Body of pancreas (tissue), 4 donors: ENCODE measurements around the gene BCAR1. TPM values are rescaled to one million over a fixed set of nuclear protein-coding genes. Genes with fewer than 3 reads are reported as not detected.
A peak's percentile ranks its signal among the peaks of the same experiment; 100 is the strongest.

Experiments used
- ATAC-seq: fragments of 150-250 bp; one replicate; pipeline ENCODE4 v1.9.1; 2016
- DNase-seq, 4 donors: peaks; one replicate each; pipeline ENCODE4 v3.0.0-alpha.2; 2019
- H3K27ac ChIP-seq, 4 donors: fragments of 200-600 bp; sonication (generic); 1 replicate in 3 of 4; 2 replicates in 1 of 4; pipeline versions ENCODE4 v1.5.1 to v1.6.1; 2016 to 2019; ENCODE audit warnings: mild to moderate bottlenecking in 1 of 4, mixed read lengths in 1 of 4, moderate library complexity in 1 of 4
- H3K27me3 ChIP-seq, 2 donors: fragments of 200-600 bp; sonication (generic); one replicate each; pipeline ENCODE4 v1.6.0; 2016; ENCODE audit warnings: mild to moderate bottlenecking in 1 of 2
- H3K36me3 ChIP-seq, 2 donors: fragments of 200-600 bp; sonication (generic); replicated peaks in 1 of 2; 2 replicates each; pipeline ENCODE4 v1.5.1; 2016; ENCODE audit warnings: low read depth in 2 of 2; ENCODE audit not compliant: insufficient read depth in 1 of 2
- H3K4me1 ChIP-seq: fragments of 200-600 bp; sonication (generic); one replicate; pipeline ENCODE4 v1.6.0; 2016
- H3K4me3 ChIP-seq, 2 donors: fragments of 200-600 bp; sonication (generic); 1 replicate in 1 of 2; 2 replicates in 1 of 2; pipeline ENCODE4 v1.5.1; 2016 to 2019
- H3K9me3 ChIP-seq, 3 donors: fragments of 200-600 bp; sonication (generic); 1 replicate in 2 of 3; 2 replicates in 1 of 3; pipeline ENCODE4 v1.5.1; 2016
- POLR2A ChIP-seq, 3 donors: fragments of 450-650 bp; IDR thresholded peaks; one replicate each; pipeline ENCODE4 v1.6.1; 2016; ENCODE audit warnings: antibody characterized with exemption in 3 of 3, mild to moderate bottlenecking in 2 of 3
- WGBS, 2 donors: methylation state at CpG; one replicate each; pipeline ENCODE4 v1.1.5; 2017; 5-methylcytosine and 5-hydroxymethylcytosine counted together
- intact Hi-C: fragments of 100-400 bp; cut with DNase I; formaldehyde crosslinking; loops from one replicate; pipeline ENCODE4 v1.15.1; 2023
- total RNA-seq, 2 donors: library from RNA; depleted of rRNA; stranded (reverse); fragments of >200 nt; gene quantifications; one replicate each; pipeline ENCODE4 v1.1.0, GENCODE V29; 2016
- TF ChIP-seq, protein P1 (sequence below), 7 experiments: fragments of 450-650 bp in 4 of 7; fragments of 200-600 bp in 3 of 7; sonication (generic) in 3 of 7; IDR thresholded peaks; one replicate each; pipeline ENCODE4 v1.5.1; 2016 to 2019; ENCODE audit warnings: antibody characterized with exemption in 7 of 7

BCAR1 gene
- total RNA-seq, 2 donors from 2014 or later: 61.0 to 72.8 TPM

DNA sequence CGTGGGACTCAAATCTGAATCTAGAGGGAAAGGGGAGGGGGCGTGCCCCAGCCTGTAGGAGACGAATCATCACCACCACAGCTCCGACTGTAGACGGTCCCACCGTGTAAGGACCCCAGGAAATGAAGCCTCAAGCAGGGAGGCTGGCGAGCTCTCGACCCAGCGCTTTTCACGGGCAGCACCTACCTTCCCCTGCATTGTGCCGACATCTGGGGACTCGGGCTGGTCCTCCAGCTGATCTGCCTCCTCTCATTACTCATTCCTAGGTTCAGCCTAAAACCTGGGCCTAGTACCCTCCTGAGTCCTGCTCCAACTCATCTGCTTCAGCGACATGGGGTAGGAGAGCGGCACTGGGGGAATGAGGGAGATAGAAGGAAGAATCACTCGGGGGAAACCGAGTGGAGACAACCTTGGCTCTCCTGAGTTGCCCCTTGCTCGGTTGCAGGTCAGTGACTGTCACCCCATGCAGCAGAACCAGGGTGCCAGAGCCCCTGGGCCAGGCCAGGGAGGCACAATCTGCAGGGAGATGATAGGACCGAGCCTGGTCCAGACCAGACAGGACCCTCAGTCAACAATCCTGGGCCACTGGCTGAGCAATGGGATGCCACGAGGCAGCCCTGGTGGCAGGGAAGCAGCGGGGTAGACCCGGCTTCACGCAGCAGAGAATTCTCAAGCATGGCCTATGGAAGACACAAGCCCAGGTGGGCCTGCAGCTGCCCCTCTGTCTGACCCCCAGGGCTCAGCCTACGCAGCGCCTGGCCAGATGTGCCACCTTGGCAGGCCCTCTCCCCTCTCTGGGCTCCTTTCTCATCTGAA is 833 bp upstream of the BCAR1 start:
- H3K4me1 ChIP-seq: peaks cover 84% of the 10 kb centered on the region
- DNase-seq (peak in 1 of 4 donors; percentile 14), ATAC-seq (no peak)
- H3K27ac ChIP-seq: peak overlapping the region; percentile 96 to 99 (median 99)
- H3K36me3 ChIP-seq: no peaks in the 10 kb centered on the region
- 62 to 79% methylated on average over 11 to 23 of the region's 24 CpGs for WGBS, 2 donors
- TF ChIP-seq, protein P1, sequence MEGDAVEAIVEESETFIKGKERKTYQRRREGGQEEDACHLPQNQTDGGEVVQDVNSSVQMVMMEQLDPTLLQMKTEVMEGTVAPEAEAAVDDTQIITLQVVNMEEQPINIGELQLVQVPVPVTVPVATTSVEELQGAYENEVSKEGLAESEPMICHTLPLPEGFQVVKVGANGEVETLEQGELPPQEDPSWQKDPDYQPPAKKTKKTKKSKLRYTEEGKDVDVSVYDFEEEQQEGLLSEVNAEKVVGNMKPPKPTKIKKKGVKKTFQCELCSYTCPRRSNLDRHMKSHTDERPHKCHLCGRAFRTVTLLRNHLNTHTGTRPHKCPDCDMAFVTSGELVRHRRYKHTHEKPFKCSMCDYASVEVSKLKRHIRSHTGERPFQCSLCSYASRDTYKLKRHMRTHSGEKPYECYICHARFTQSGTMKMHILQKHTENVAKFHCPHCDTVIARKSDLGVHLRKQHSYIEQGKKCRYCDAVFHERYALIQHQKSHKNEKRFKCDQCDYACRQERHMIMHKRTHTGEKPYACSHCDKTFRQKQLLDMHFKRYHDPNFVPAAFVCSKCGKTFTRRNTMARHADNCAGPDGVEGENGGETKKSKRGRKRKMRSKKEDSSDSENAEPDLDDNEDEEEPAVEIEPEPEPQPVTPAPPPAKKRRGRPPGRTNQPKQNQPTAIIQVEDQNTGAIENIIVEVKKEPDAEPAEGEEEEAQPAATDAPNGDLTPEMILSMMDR (IDR thresholded peaks at IDR 0.05): no peak
- TF ChIP-seq POLR2A (IDR thresholded peaks at IDR 0.05): no peak
- H3K4me3 ChIP-seq: no peak overlapping the region
- H3K27me3 ChIP-seq: no peaks in the 10 kb centered on the region
- intact Hi-C loops: loop anchor here (10.0 kb wide), 1 partner anchor 53 kb away; no protein-coding TSS in a partner anchor
- no peaks in the 10 kb centered on the region for H3K9me3 ChIP-seq

DNA sequence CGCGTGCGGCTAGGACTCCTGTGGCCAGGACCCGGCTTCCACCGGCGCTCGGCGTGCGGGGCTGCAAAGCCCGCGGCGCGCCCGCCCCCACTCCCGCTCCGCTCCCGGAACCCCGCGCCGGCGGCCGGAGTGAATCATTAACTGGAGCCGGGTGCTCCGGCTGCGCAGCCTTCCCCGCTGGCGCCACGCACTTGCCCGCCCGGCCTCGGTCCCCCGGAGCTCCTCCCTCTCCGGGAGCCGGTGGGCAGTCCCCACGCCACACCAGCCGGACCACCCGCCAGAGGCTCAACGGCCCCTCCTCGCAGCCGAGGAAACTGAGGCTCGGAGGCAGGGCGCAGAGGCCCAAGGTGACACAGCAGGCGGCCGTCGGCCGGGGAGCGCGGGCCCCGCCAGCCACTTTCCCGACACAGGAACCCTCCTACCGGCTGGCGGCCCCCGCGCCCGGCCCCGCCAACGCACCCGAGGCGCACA is 580 bp downstream of the BCAR1 start:
- ATAC-seq: peak; percentile 73
- peak overlapping the region; percentile 96 to 99 (median 99) for H3K27ac ChIP-seq
- H3K4me3 ChIP-seq: peak overlapping the region; percentile 46 to 53
- 1% methylated on average over 51 of the region's 59 CpGs; no CpG with 5 or more reads in 1 of the 2 donors for WGBS, 2 donors
- peak; percentile 79 to 86 (median 82) for DNase-seq
- no peaks in the 10 kb centered on the region for H3K27me3 ChIP-seq
- H3K9me3 ChIP-seq: no peaks in the 10 kb centered on the region
- no peaks in the 10 kb centered on the region for H3K36me3 ChIP-seq
- H3K4me1 ChIP-seq: peaks cover 84% of the 10 kb centered on the region
- intact Hi-C loops: loop anchor here (10.0 kb wide), 1 partner anchor 54 kb away; no protein-coding TSS in a partner anchor
- TF ChIP-seq, protein P1 (IDR thresholded peaks at IDR 0.05): no peak
- peak; percentile 53 to 71 (median 67) for TF ChIP-seq POLR2A (IDR thresholded peaks at IDR 0.05)

- Histone ChIP-seq H3K4me1 (peaks cover 89% of the 10 kb centered on the region), H3K36me3 (no peaks in the 10 kb centered on the region), H3K9me3 (no peaks in the 10 kb centered on the region), H3K4me3 (peak overlapping the region; percentile 46 to 53), H3K27me3 (no peaks in the 10 kb centered on the region), H3K27ac (peak overlapping the region; percentile 96 to 99 (median 99))
- DNase-seq: peak; percentile 79 to 90 (median 86)
- intact Hi-C loops: loop anchor here (10.0 kb wide), 1 partner anchor 55 kb away; no protein-coding TSS in a partner anchor
- ATAC-seq: peak; percentile 43
- TF ChIP-seq, protein P1 (IDR thresholded peaks at IDR 0.05): no peak
- TF ChIP-seq POLR2A (IDR thresholded peaks at IDR 0.05): peak; percentile 8 to 45 (median 36)
- WGBS, 2 donors: 2 to 3% methylated on average over 25 to 29 of the region's 29 CpGs
These were observed 1.2 kb downstream of the BCAR1 start for GRCh38 chr16:75250089-75250808.

- Histone ChIP-seq H3K27me3 (no peaks in the 10 kb centered on the region), H3K27ac (peak overlapping the region; percentile 96 to 99 (median 99)), H3K4me1 (peaks cover 89% of the 10 kb centered on the region), H3K4me3 (no peak overlapping the region), H3K36me3 (no peaks in the 10 kb centered on the region), H3K9me3 (no peaks in the 10 kb centered on the region)
- intact Hi-C loops: no loop called here
- DNase-seq (peak in 1 of 4 donors; percentile 12), ATAC-seq (no peak)
- WGBS, 2 donors: 62% methylated on average over 5 of the region's 5 CpGs
- TF ChIP-seq POLR2A (IDR thresholded peaks at IDR 0.05): no peak
- TF ChIP-seq, protein P1 (IDR thresholded peaks at IDR 0.05): no peak
These were observed 2.0 kb downstream of the BCAR1 start for GRCh38 chr16:75249441-75249840.
